NCI-H1436 (cell line): ENCODE data around the gene DPY19L2.
"Not testable (repeated sequence)": the region's sequence is repeated elsewhere in the genome, so short reads cannot be mapped to it uniquely, and the experiment has no call there.

ENCODE experiments used
- DNase-seq: peaks from one replicate; lab custom pipeline; 2025; lab: John Stamatoyannopoulos, UW

The DPY19L2 gene

DNA sequence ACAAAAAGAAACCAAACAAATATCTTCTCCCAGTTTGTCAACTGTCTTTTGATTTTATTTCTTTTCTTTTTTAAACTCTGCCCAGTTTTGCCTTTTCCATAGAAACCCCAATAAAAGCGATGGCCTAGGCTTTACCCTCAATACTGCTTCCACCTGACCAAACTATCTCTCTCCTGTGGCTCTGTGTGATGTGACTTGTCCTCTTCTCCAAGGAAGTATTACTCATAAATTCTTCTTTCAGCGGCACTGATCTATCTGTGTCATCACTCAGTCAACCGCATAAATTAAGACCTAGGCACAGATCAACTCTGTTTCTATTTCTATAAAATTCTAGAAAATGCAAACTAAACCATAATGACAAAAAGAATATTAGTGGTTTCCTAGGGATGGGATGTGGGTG is 9.8 kb downstream of the DPY19L2 start:
- not testable (repeated sequence) for DNase-seq

DNA sequence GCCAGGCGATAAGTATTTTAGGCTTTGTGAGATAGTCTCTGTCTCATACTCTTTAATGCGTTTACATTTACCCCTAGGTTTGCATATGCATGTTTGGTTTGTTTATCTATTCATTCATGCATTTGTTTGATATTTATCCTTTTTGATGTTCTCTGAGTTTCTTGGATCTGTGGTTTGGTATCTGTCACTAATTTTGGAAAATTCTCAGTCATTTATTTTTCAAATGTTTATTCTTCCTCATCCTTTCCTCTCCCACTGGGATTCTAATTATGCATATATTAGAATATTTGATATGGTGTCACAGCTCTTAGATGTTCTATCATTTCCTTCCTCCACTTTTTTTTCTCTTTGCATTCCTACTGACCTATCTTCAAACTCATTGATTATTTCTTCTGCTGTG is 11.9 kb downstream of the DPY19L2 start:
- not testable (repeated sequence) for DNase-seq

DNA sequence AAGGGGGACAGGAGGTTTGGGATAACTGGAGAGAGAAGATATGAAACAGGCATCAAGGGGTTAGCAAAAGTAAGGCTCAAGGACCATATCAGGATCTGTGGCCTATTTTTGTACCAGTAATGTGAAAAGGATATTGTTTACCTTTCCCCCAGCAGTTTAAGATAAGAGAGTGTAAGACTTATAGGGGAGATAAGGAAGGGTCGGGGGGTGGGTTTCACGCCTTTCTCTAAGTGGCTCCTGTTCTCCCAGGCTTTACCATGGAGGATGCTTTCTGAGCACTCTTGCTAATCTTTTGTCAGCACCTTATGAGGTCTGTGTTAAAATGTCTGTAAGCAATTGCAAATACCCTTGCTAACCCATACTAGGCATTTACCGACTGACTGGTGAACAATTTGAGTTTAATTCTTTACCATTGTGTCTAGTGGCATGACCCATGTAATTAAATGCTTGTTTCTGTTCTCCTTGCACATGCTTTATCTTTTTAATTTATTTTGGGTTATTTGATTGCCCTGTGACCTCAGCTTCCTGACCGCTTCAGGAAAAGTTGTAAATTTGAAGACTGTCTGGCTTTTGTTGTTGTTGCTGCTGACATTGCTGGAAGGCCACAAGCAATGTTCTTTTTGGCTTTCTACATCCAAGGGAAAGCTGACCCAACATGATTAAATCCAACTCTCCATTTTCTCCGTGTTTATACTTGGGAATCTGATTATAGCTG is 12.6 kb downstream of the DPY19L2 start:
- not testable (repeated sequence) for DNase-seq

DNA sequence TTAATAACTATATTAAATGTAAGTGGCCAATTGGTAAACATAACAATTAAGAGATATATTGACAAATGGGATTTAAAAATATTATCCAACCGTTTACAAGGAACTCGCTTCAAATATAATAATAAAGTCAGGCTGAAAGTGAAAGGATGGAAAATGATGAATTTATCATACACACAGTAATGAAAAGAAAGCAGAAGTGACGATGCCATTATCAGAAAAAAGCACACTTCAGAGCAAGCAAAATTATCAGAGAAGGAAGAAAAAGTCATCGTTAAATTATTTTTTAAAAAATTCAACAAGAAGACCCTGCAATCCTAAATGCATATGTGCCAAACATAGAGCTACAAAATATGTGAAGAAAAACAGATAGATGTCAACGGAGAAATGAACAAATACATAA is 13.8 kb downstream of the DPY19L2 start:
- not testable (repeated sequence) for DNase-seq

DNA sequence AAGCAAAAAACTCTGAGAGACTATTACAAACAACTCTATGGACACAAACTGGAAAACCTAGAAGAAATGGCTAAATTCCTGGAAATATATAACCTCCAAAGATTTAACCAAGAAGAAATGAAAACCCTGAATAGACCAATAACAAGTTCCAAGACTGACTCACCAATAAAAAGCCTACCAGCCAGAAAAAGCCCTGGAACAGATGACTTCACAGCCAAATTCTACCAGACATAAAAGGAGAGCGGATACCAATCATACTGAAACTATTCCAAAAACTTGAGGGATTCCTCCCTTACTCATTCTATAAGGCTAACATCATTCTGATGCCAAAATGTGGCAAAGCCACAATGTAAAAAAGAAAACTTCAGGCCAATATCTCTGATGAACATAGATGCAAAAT is 18.8 kb downstream of the DPY19L2 start:
- not testable (repeated sequence) for DNase-seq

DNA sequence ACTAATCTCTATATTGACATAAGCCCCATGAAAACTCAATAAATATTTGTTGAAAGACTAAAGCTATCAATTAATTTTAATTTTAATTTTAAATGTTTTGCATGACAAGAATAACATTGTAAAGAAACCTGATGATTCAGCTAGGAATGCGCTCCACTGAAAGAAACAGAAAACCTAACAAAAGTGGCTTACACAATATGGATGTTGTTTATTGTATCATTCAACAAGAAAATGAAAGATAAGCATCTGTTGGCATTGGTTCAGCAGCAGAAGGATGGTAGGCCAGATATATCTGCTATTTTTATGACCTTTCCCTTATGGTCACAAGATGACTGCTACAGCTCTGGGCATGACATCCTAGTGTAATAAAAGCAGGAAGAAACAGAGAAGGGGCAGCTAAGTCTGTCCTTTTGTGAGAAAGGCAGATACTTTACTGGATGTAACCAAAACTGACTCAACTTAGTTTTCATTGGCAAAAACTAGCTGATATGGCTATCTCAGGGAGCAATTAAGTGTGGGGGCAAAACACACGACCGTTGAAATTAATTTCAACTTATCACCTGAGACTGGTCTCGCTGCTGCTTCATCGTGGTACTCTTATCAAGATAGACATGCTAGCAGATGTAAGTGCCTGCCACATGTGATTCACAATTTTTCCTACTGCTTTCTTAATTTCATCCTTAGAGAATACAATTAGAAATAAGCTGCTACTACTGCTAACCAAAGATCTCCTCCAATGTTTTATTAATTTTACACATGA is 24.7 kb downstream of the DPY19L2 start:
- DNase-seq, result not testable (repeated sequence)

DNA sequence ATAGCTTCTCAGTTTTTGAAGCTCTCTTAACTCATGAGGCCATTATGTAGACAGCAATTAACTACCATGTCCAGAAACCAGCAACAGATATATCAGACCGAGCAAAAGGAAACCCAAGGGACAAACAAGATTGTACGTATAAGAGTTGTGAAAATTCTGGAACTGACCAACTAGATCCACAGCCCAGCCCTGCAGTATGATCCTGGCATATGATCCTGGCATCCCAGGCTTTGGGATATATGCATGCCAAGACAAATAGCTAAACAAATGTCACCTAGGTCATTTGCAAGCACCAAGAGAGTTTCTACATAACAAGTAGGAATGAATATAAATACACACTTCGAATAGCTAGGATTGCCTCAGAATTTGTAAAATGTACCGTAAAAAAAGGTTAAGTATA is 44.0 kb downstream of the DPY19L2 start:
- not testable (repeated sequence) for DNase-seq

DNA sequence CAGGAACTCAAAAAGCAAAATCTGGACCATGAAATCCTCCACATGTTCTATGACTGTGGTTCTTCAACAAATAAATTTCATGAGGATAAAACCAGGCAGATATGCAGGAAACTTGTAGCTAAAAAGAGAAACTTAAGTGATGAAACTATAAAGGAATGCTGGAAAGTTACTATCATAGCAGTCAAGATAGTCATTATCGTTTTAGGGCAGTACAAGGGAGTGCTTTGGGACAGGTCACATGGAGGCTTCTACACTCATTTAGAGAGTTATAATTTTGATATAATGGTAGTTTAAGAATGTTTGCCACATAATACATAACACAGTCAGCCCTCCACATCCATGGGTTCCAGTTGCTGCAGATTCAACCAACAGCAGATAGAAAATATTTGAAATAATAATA is 52.7 kb downstream of the DPY19L2 start:
- DNase-seq, result not testable (repeated sequence)

DNA sequence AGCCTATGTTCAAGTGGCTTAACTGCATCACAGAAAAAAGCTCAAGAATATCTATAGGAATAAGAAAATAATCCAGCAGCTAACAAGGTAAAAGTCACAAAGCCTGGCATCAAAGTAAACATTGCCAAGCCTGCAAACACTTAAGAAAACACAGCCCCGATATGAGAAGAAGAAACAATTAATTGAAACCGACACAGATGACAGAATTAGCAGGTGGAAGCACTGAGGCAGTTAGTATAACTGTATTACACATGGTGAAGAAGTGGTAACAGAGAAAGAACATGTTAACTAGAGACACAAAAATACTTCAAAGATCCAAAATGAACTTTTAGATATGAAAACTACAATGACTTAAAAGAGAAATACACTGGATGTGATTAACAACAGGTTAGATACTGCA is 57.0 kb downstream of the DPY19L2 start:
- not testable (repeated sequence) for DNase-seq

DNA sequence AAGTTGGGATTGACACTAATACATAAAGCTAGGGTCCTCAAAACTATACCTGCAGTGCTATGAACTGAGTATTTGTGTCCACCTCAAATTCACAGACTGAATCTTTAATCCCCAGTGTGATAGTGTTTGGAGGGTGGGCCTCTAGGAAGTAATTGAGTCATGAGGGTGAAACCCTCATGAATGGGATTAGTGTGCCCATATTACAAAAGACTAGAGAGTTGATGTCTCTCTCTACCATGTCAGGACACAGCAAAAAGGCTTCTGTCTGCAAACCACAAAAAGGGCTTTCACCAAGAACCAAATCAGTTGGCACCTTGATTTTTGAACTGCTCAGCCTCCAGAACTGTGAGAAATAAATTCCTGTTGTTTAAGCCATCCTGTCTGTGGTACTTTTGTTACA is 59.0 kb downstream of the DPY19L2 start:
- not testable (repeated sequence) for DNase-seq

DNA sequence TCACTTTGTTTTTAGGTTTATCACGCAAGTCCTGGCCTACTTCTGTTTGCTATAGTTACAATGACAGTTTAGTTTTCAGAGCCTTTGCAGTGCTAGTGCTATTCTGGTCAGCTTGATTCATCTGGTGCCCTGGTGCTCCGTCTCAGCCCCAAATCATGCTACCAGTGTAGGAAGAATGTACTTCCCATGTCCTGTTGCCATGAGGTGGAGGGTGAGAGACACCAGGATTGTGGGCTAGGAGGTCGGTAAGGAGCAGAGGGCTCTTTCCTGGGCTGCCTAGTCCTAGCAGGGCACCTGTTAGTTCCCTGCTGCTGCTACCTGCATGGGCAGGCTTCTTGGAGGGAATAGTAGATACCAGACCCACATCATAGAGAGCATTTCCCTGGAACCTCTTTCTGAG is 63.3 kb downstream of the DPY19L2 start:
- DNase-seq, result not testable (repeated sequence)

DNA sequence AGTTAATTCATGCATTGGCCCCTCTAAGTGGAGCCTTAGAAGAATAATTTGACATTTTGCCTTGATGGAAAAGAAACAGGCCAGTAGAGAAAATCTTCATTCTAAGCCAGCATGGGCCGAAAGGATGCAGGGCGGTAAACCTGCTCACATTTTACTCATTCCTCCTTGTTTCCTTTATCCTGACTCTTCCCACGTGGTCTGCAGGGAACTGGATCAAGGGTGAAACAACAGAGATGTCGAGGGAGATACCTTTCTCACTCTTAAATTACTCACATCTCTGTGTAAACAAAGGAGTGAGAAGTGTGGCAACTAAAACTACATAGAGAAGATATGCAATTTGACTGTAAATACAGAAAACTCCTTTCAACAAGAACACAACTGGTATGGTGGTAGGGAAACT is 73.5 kb downstream of the DPY19L2 start:
- not testable (repeated sequence) for DNase-seq

DNA sequence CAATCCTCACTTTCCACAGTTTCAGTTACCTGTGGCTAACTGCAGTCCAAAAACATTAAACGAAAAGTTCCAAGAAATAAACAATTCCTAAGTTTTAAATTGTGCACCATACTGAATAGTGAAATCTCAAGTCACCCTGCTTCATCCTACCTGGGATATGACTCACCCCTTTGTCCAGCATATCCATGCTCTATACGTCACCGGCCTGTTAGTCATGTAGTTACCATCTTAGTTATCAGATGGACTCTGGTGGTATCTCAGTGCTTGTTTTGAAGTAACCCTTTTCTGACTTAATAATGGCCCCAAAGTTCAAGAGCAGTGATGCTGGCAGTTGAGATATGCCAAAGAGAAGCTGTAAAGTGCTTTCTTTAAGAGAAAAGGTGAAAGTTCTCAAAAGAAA is 83.9 kb downstream of the DPY19L2 start:
- not testable (repeated sequence) for DNase-seq

DNA sequence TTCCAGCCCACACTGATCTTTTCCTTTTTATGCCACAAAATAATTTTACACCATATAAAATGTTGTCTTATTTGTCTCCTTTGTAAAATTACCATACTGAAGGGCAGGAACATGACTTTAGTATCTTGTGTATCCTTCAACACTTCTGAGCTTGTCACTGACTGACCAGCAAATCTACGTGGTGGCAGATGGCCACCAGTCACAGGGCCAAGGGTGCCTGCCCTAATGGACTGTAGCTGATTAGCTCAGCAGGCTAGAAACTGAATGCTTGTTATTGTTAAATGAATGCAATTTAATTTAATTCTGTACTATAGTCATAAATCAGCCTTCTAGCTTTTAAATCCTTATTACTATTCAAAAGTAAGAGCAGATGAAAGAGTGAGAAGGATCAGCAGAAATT is 85.0 kb downstream of the DPY19L2 start:
- DNase-seq, result not testable (repeated sequence)

DNA sequence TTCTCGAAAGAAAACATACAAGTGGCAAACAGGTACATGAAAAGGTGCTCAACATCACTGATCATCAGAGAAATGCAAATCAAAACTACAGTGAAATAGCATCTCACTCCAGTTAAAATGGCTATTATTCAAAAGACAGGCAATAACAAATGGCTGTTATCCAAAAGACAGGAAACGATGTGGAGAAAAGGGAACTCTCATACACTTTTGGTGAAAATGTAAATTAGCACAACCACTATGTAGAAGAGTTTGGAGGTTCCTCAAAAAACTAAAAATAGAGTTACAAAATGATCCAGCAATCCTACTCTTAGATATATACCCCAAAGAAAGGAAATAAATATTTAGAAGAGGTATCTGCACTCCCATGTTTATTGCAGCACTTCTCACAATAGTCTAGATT is 90.7 kb downstream of the DPY19L2 start:
- DNase-seq, result not testable (repeated sequence)

DNA sequence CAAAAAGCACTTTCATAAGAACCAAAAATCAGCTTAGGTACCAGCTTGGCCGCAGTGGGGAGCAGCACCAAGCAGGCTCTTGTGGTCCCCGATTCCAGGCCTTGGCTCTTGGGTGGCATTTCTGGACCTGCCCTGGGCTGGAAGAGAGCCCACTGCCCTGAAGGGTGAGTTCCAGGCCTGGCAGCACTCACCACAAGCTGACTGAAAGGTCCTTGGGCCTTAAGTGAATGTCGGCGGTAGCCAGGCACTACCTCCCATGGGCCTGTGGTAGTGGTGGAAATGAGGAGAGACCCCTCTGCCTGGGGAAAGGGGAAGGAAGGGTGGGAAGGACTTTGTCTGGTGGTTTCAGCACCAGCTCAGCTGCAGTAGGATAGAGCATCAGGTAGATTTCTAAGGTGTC is 96.3 kb downstream of the DPY19L2 start:
- not testable (repeated sequence) for DNase-seq

DNA sequence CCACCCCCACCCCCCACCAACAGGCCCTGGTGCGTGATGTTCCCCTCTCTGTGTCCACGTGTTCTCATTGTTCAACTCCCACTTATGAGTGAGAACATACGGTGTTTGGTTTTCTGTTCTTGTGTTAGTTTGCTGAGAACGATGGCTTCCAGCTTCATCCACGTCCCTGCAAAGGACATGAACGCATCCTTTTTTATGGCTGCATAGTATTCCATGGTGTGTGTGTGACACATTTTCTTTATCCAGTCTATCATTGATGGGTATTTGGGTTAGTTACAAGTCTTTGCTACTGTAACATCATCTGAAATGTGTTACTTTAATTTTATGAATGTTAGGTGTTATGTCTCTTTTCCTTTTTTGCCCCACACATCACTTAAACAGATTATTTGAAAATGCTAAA is 109.8 kb downstream of the DPY19L2 start:
- DNase-seq, result not testable (repeated sequence)

DNA sequence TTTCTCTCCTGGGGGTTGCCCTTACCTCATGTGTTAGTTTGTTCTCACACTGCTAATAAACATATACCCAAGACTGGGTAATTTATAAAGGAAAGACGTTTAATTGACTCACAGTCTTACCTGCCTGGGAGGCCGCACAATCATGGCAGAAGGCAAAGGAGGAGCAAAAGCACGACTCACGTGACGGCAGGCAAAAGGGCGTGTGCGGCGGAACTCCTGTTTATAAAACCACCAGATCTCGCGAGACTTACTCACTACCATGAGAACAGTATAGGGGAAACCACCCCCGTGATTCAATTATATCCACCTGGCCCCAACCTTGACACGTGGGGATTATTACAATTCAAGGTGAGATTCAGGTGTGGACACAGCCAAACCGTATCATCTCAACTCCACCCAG is 116.9 kb downstream of the DPY19L2 start:
- not testable (repeated sequence) for DNase-seq

DNA sequence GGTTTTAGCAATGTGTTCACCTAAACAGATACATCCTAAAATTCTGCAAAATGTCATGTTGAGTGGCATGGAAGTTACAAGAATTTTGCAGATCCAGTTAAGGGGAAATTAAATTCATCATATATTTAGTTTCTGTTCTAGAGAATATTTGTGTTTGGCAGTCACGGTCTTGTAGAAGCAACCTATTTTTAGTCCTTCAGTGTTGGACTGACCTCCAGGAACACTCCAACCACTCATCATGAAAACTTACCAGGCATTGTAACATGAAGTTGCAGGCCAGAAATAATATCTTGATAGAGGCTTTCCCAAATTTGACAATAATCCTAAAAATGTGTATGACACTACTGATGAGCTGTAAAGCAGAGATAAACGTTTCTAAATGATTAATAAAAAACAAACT is 119.3 kb downstream of the DPY19L2 start:
- DNase-seq, result not testable (repeated sequence)

DNA sequence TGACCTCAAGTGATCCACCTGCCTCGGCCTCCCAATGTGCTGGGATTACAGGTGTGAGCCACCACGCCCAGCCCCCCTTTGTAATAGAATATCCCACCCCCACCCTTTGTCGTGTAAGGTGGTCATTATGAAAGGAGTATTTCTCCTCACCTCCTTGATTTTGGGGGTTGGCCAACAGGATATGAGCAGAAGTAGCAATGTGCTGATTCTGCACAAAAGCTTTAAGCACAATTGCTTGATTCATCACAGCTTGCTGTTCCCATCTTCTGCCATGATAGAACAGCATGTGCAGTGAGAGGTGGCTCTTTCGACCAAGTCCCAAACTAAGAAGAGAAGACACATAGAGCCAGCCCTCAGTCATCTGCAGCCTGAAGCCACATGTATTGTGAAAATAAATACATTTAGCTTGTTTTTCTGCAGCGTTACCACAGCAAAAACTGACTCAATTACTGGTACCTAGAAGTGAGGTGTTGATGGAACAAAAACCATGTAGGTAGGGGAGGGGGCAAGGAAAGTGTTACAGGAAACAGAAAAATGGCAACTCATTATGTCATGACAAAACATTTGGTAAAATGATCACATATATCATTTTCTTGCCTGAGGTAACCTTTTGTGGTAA is 122.9 kb downstream of the DPY19L2 start:
- not testable (repeated sequence) for DNase-seq

DNA sequence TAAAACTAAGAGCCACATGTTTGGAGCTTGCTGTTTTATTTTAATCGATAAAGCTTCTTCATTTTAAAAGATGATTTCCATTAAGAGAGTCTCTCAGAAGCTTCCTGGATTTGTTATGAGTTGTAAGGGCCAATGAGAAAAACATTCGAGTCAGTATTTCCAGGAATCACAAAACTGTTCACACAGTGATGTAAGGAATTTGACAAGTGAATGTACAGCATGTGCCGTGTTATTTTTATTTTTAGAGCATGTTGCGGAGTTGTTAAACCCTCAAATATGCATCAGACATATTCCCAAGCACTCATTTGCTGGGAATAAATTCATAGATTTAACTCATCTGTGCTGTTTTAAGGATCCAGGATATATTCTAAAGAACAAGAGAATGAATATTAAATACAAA is 129.6 kb downstream of the DPY19L2 start:
- not testable (repeated sequence) for DNase-seq

DNA sequence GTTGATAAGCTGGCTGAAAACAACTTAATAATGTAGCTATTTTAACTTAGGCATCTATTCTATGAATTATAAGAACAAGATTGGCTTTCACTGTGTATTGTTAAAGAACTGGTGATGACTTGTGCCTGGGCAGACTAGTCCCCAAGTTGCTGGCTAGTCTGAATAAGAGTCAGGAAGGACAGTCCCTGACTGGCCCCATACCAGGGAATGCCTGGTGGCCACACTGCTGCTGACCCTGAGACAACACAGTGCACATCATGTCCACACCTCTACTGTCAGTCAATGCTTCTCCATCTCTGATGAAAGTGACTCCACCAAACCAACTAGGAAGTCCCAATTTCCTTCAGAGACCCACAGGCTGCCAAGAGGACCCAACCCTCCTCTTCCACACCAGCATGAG is 130.5 kb downstream of the DPY19L2 start:
- DNase-seq, result not testable (repeated sequence)

DNA sequence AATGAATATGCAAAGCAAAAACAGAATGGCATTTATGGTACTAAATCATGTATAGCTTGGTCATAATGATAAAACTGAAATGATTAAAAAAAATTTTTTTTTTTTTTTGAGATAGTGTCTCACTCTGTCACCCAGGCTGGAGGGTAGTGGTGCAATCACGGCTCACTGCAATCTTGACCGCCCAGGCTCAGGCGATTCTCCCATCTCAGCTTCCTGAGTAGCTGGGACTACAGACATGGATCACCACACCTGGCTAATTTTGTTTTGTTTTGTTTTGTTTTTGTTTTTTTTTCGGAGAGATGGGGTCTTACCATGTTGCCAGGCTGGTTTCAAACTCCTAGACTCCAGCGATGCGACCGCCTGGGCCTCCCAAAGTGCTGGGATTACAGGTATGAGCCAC is 138.7 kb downstream of the DPY19L2 start:
- not testable (repeated sequence) for DNase-seq
